Fibroblast of villous mesenchyme (primary cell): ENCODE results near the gene RAE1. TPM values are rescaled to one million over a fixed set of nuclear protein-coding genes. Genes with fewer than 3 reads are reported as not detected.
A peak's percentile ranks its signal among the peaks of the same experiment; 100 is the strongest.

Experiments used
- DNase-seq: peaks from one replicate; pipeline ENCODE4 v3.0.0-alpha.2; 2010; ENCODE audit warnings: low read depth
- H3K4me3 ChIP-seq: 2 replicates; pipeline ENCODE4 v1.5.1; 2011; ENCODE audit warnings: low read depth, mild to moderate bottlenecking, low read length
- CTCF ChIP-seq: IDR thresholded peaks from 2 replicates; pipeline ENCODE4 v1.5.1; 2012; ENCODE audit warnings: low read depth, mild to moderate bottlenecking, low read length; ENCODE audit not compliant: insufficient read depth
- total RNA-seq: library from RNA; depleted of rRNA; stranded (reverse); fragments of >200 nt; gene quantifications from 2 replicates; pipeline ENCODE4 v1.2.3, GENCODE V29; 2012

RAE1 gene
- total RNA-seq, 1 donor = 28.5 TPM

GRCh38 chr20:57420571-57421252 lies 69.7 kb downstream of the RAE1 start:
- H3K4me3 ChIP-seq = no peak overlapping the region

GRCh38 chr20:57421253-57422220 lies 70.5 kb downstream of the RAE1 start:
- no peak for TF ChIP-seq CTCF
- no peak for DNase-seq
- H3K4me3 ChIP-seq = no peak overlapping the region

More at GRCh38 chr20:57420571-57421252, 69.7 kb downstream of the RAE1 start:
- DNase-seq = no peak
- peak; percentile 9 for TF ChIP-seq CTCF

- no peak for DNase-seq
- no peak for TF ChIP-seq CTCF
- H3K4me3 ChIP-seq = no peak overlapping the region
These were observed 71.2 kb downstream of the RAE1 start for GRCh38 chr20:57422254-57422653.

- no peak overlapping the region for H3K4me3 ChIP-seq
- TF ChIP-seq CTCF = no peak
- DNase-seq = no peak
These were observed 74.3 kb downstream of the RAE1 start for GRCh38 chr20:57425150-57426013.

GRCh38 chr20:57426271-57426689 lies 75.2 kb downstream of the RAE1 start:
- TF ChIP-seq CTCF = no peak
- no peak for DNase-seq
- no peak overlapping the region for H3K4me3 ChIP-seq

GRCh38 chr20:57426831-57427230 lies 75.8 kb downstream of the RAE1 start:
- no peak overlapping the region for H3K4me3 ChIP-seq
- no peak for TF ChIP-seq CTCF
- DNase-seq = no peak
